Activated T-helper 2 cell treated with anti-CD3 and anti-CD28 coated beads, Interferon-gamma antibody, Interleukin-2, Interleukin-4, amounts not matched to agents 10 μg/mL and 5 μg/mL and 100 μg/mL, durations not matched to agents 14 hours and 24 hours and 36 hours (primary cell): ENCODE results near the gene TM7SF3. TPM values are rescaled to one million over a fixed set of nuclear protein-coding genes. Genes with fewer than 3 reads are reported as not detected.
A peak's percentile ranks its signal among the peaks of the same experiment; 100 is the strongest.
"Not testable (repeated sequence)": the region's sequence is repeated elsewhere in the genome, so short reads cannot be mapped to it uniquely, and the experiment has no call there.

ENCODE experiments used
- DNase-seq: peaks from one replicate; pipeline ENCODE4 v3.0.0; 2021; ENCODE audit warnings: low spot score
- H3K27ac Mint-ChIP-seq: one replicate; pipeline ENCODE4 v1.8.0; 2021; ENCODE audit warnings: mixed read lengths
- H3K27me3 Mint-ChIP-seq: one replicate; pipeline ENCODE4 v1.8.0; 2021; ENCODE audit warnings: low read depth, mixed read lengths
- H3K36me3 Mint-ChIP-seq: one replicate; pipeline ENCODE4 v1.8.0; 2021; ENCODE audit warnings: low read depth, mixed read lengths
- H3K4me1 Mint-ChIP-seq: one replicate; pipeline ENCODE4 v1.8.0; 2021; ENCODE audit warnings: low read depth, mixed read lengths
- H3K4me3 Mint-ChIP-seq: one replicate; pipeline ENCODE4 v1.8.0; 2021; ENCODE audit warnings: low read depth, mild to moderate bottlenecking, moderate library complexity, mixed read lengths
- H3K9me3 Mint-ChIP-seq: one replicate; pipeline ENCODE4 v1.8.0; 2021; ENCODE audit warnings: mixed read lengths
- intact Hi-C: fragments of 100-400 bp; cut with micrococcal nuclease; formaldehyde crosslinking; loops from one replicate; pipeline ENCODE4 v1.15.1; 2023
- total RNA-seq: library from RNA; stranded (reverse); gene quantifications from 2 replicates; pipeline ENCODE4 v1.2.3, GENCODE V29; 2022

Gene TM7SF3
- total RNA-seq, result 46.7 and 51.5 TPM in 2 replicates

- peak; percentile 94 for DNase-seq
- peaks cover 57% of the 10 kb centered on the region for H3K4me1 Mint-ChIP-seq
- H3K36me3 Mint-ChIP-seq, result peaks cover 17% of the 10 kb centered on the region
- H3K4me3 Mint-ChIP-seq, result peak within 1 kb of the TSS; percentile 93
- H3K27me3 Mint-ChIP-seq, result no peaks in the 10 kb centered on the region
- peak within 1 kb of the TSS; percentile 89 for H3K27ac Mint-ChIP-seq
- intact Hi-C loops, result loop anchor here (1.0 to 10.0 kb wide), 8 partner anchors 8 to 317 kb away; partner anchors contain the start of genes FGFR1OP2, ITPR2, MED21 and STK38L
- H3K9me3 Mint-ChIP-seq, result no peaks in the 10 kb centered on the region
Measured at GRCh38 chr12:27014085-27014858, at the start of gene TM7SF3. TSS of gene TM7SF3 (minus strand) at chr12:27014384. CDS start at chr12:27014168, 216 bp downstream.

- DNase-seq, result no peak
- no peak overlapping the region for H3K4me3 Mint-ChIP-seq
- peaks cover 1% of the 10 kb centered on the region for H3K4me1 Mint-ChIP-seq
- intact Hi-C loops, result no loop called here
- H3K27me3 Mint-ChIP-seq, result no peaks in the 10 kb centered on the region
- no peaks in the 10 kb centered on the region for H3K9me3 Mint-ChIP-seq
- H3K27ac Mint-ChIP-seq, result no peak overlapping the region
- no peaks in the 10 kb centered on the region for H3K36me3 Mint-ChIP-seq
Measured at GRCh38 chr12:27063250-27063851, 49.2 kb upstream of the TM7SF3 start.

- intact Hi-C loops, result no loop called here
- no peaks in the 10 kb centered on the region for H3K27me3 Mint-ChIP-seq
- no peak overlapping the region for H3K27ac Mint-ChIP-seq
- DNase-seq, result no peak
- H3K4me1 Mint-ChIP-seq, result peaks cover 1% of the 10 kb centered on the region
- H3K9me3 Mint-ChIP-seq, result no peaks in the 10 kb centered on the region
- H3K4me3 Mint-ChIP-seq, result no peak overlapping the region
- no peaks in the 10 kb centered on the region for H3K36me3 Mint-ChIP-seq
Measured at GRCh38 chr12:27061317-27061716, 47.1 kb upstream of the TM7SF3 start.

GRCh38 chr12:27060740-27061139 lies 46.6 kb upstream of the TM7SF3 start:
- Mint-ChIP-seq H3K36me3 (no peaks in the 10 kb centered on the region), H3K27ac (no peak overlapping the region), H3K4me3 (no peak overlapping the region), H3K9me3 (no peaks in the 10 kb centered on the region), H3K4me1 (peaks cover 1% of the 10 kb centered on the region), H3K27me3 (no peaks in the 10 kb centered on the region)
- intact Hi-C loops, result no loop called here
- no peak for DNase-seq

- no peaks in the 10 kb centered on the region for H3K9me3 Mint-ChIP-seq
- no peaks in the 10 kb centered on the region for H3K36me3 Mint-ChIP-seq
- intact Hi-C loops, result no loop called here
- no peak for DNase-seq
- peaks cover 1% of the 10 kb centered on the region for H3K4me1 Mint-ChIP-seq
- H3K4me3 Mint-ChIP-seq, result no peak overlapping the region
- H3K27ac Mint-ChIP-seq, result no peak overlapping the region
- H3K27me3 Mint-ChIP-seq, result no peaks in the 10 kb centered on the region
Measured at GRCh38 chr12:27057543-27057942, 43.4 kb upstream of the TM7SF3 start.

- H3K4me1 Mint-ChIP-seq, result no peaks in the 10 kb centered on the region
- H3K4me3 Mint-ChIP-seq, result no peak overlapping the region
- H3K27me3 Mint-ChIP-seq, result no peaks in the 10 kb centered on the region
- H3K9me3 Mint-ChIP-seq, result no peaks in the 10 kb centered on the region
- intact Hi-C loops, result no loop called here
- no peak for DNase-seq
- H3K27ac Mint-ChIP-seq, result no peak overlapping the region
- no peaks in the 10 kb centered on the region for H3K36me3 Mint-ChIP-seq
Measured at GRCh38 chr12:27055966-27056365, 41.8 kb upstream of the TM7SF3 start.

GRCh38 chr12:27052742-27053141 lies 38.6 kb upstream of the TM7SF3 start:
- no peak for DNase-seq
- no peaks in the 10 kb centered on the region for H3K4me1 Mint-ChIP-seq
- H3K36me3 Mint-ChIP-seq, result no peaks in the 10 kb centered on the region
- no peak overlapping the region for H3K4me3 Mint-ChIP-seq
- no peaks in the 10 kb centered on the region for H3K27me3 Mint-ChIP-seq
- no peaks in the 10 kb centered on the region for H3K9me3 Mint-ChIP-seq
- H3K27ac Mint-ChIP-seq, result no peak overlapping the region
- intact Hi-C loops, result no loop called here

- H3K9me3 Mint-ChIP-seq, result no peaks in the 10 kb centered on the region
- H3K4me3 Mint-ChIP-seq, result no peak overlapping the region
- no peak for DNase-seq
- H3K36me3 Mint-ChIP-seq, result no peaks in the 10 kb centered on the region
- no peak overlapping the region for H3K27ac Mint-ChIP-seq
- no peaks in the 10 kb centered on the region for H3K27me3 Mint-ChIP-seq
- no peaks in the 10 kb centered on the region for H3K4me1 Mint-ChIP-seq
- intact Hi-C loops, result no loop called here
Measured at GRCh38 chr12:27052176-27052575, 38.0 kb upstream of the TM7SF3 start.

- H3K27ac Mint-ChIP-seq, result no peak overlapping the region
- no peak overlapping the region for H3K4me3 Mint-ChIP-seq
- intact Hi-C loops, result no loop called here
- H3K36me3 Mint-ChIP-seq, result no peaks in the 10 kb centered on the region
- no peaks in the 10 kb centered on the region for H3K27me3 Mint-ChIP-seq
- H3K4me1 Mint-ChIP-seq, result no peaks in the 10 kb centered on the region
- H3K9me3 Mint-ChIP-seq, result no peaks in the 10 kb centered on the region
- no peak for DNase-seq
Measured at GRCh38 chr12:27048822-27049752, 34.9 kb upstream of the TM7SF3 start.

- H3K27ac Mint-ChIP-seq, H3K27me3 Mint-ChIP-seq, intact Hi-C loops, DNase-seq, H3K4me3 Mint-ChIP-seq, H3K4me1 Mint-ChIP-seq: not testable (repeated sequence)
- Mint-ChIP-seq H3K9me3 (peaks cover 15% of the 10 kb centered on the region), H3K36me3 (peaks cover 18% of the 10 kb centered on the region)
Measured at GRCh38 chr12:27042018-27042417, 27.8 kb upstream of the TM7SF3 start.

- H3K9me3 Mint-ChIP-seq, result peaks cover 15% of the 10 kb centered on the region
- not testable (repeated sequence) for H3K27me3 Mint-ChIP-seq, H3K4me3 Mint-ChIP-seq
Measured at GRCh38 chr12:27040637-27041036, 26.5 kb upstream of the TM7SF3 start.

GRCh38 chr12:27034607-27035293 lies 20.6 kb upstream of the TM7SF3 start:
- no peak overlapping the region for H3K27ac Mint-ChIP-seq
- no peak overlapping the region for H3K4me3 Mint-ChIP-seq
- intact Hi-C loops, result no loop called here
- no peaks in the 10 kb centered on the region for H3K27me3 Mint-ChIP-seq
- peaks cover under 1% of the 10 kb centered on the region for H3K4me1 Mint-ChIP-seq
- H3K36me3 Mint-ChIP-seq, result peaks cover 41% of the 10 kb centered on the region
- DNase-seq, result no peak
- no peaks in the 10 kb centered on the region for H3K9me3 Mint-ChIP-seq

More at GRCh38 chr12:27040637-27041036, 26.5 kb upstream of the TM7SF3 start:
- H3K27ac Mint-ChIP-seq, intact Hi-C loops, H3K4me1 Mint-ChIP-seq, DNase-seq: not testable (repeated sequence)
- H3K36me3 Mint-ChIP-seq, result peaks cover 25% of the 10 kb centered on the region
